Fibroblast of lung (primary cell): ENCODE measurements around the gene COL19A1. TPM values are rescaled to one million over a fixed set of nuclear protein-coding genes. Genes with fewer than 3 reads are reported as not detected.

ENCODE experiments used
- DNase-seq, 2 donors: peaks; one replicate each; pipeline versions ENCODE4 v3.0.0 to v3.0.0-alpha.2; 2010; ENCODE audit warnings: low read depth in 2 of 2
- H2AFZ ChIP-seq: 2 replicates; pipeline ENCODE4 v1.5.1; 2012; ENCODE audit warnings: low read length, control low read depth, inconsistent platforms
- H3K27ac ChIP-seq: 2 replicates; pipeline ENCODE4 v1.5.1; 2011; ENCODE audit warnings: low read length, control low read depth; ENCODE audit not compliant: insufficient read depth
- H3K27me3 ChIP-seq: 2 replicates; pipeline ENCODE4 v1.5.1; 2011; ENCODE audit warnings: mild to moderate bottlenecking, low read length; ENCODE audit not compliant: control insufficient read depth, insufficient read depth
- H3K36me3 ChIP-seq: 2 replicates; pipeline ENCODE4 v1.5.1; 2011; ENCODE audit warnings: low read length; ENCODE audit not compliant: control insufficient read depth, insufficient read depth
- H3K4me1 ChIP-seq: 2 replicates; pipeline ENCODE4 v1.5.1; 2011; ENCODE audit warnings: low read length; ENCODE audit not compliant: control insufficient read depth, insufficient read depth; ENCODE audit errors: extremely low read depth
- H3K4me2 ChIP-seq: 2 replicates; pipeline ENCODE4 v1.5.1; 2011; ENCODE audit warnings: low read length, control low read depth; ENCODE audit not compliant: insufficient read depth; ENCODE audit errors: extremely low read depth
- H3K4me3 ChIP-seq, 4 experiments: fragments of 200-600 bp in 1 of 4; sonication (generic) in 1 of 4; replicated peaks in 1 of 4; 2 replicates each; pipeline ENCODE4 v1.5.1; 2011 to 2016; ENCODE audit warnings: low read length in 4 of 4, low read depth in 3 of 4, mild to moderate bottlenecking in 3 of 4, control low read depth in 2 of 4, inconsistent platforms in 1 of 4, mixed read lengths in 1 of 4; ENCODE audit not compliant: insufficient read depth in 1 of 4; ENCODE audit errors: control extremely low read depth in 1 of 4
- H3K79me2 ChIP-seq: 2 replicates; pipeline ENCODE4 v1.5.1; 2012; ENCODE audit warnings: mild to moderate bottlenecking, low read length, inconsistent platforms; ENCODE audit not compliant: control insufficient read depth, insufficient read depth
- H3K9ac ChIP-seq: 2 replicates; pipeline ENCODE4 v1.5.1; 2011; ENCODE audit warnings: mild to moderate bottlenecking, low read length, control low read depth; ENCODE audit not compliant: insufficient read depth
- H3K9me3 ChIP-seq: 2 replicates; pipeline ENCODE4 v1.5.1; 2012; ENCODE audit warnings: low read depth, low read length; ENCODE audit not compliant: control insufficient read depth, insufficient read depth
- H4K20me1 ChIP-seq: 2 replicates; pipeline ENCODE4 v1.5.1; 2011; ENCODE audit warnings: low read length; ENCODE audit not compliant: control insufficient read depth, insufficient read depth; ENCODE audit errors: extremely low read depth
- CTCF ChIP-seq, 2 donors: IDR thresholded peaks in 1 of 2; conservative IDR thresholded peaks in 1 of 2; 1 replicate in 1 of 2; 2 replicates in 1 of 2; pipeline ENCODE4 v1.5.1; 2011 to 2012; ENCODE audit warnings: low read length in 2 of 2, control low read depth in 1 of 2, inconsistent platforms in 1 of 2, low read depth in 1 of 2, mild to moderate bottlenecking in 1 of 2
- EZH2 ChIP-seq: IDR thresholded peaks from 2 replicates; pipeline ENCODE4 v1.5.1; 2012; ENCODE audit warnings: low read length, control low read depth, mild to moderate bottlenecking; ENCODE audit errors: missing control alignments
- polyA plus RNA-seq, 2 donors: library from polyadenylated mRNA; depleted of rRNA in 1 of 2; stranded (reverse) in 1 of 2; unstranded in 1 of 2; fragments of >200 nt; gene quantifications; 2 replicates each; pipeline ENCODE4 v1.2.1, GENCODE V29; 2011 to 2012; ENCODE audit warnings: missing spikeins in 1 of 2
- total RNA-seq: library from RNA; depleted of rRNA; stranded (reverse); fragments of >200 nt; gene quantifications from 2 replicates; pipeline ENCODE4 v1.2.1, GENCODE V29; 2014

COL19A1 gene
- total and polyA plus RNA-seq, 2 donors (not counting 1 experiment from before 2014, with no cell fraction given): 0.01 TPM; not detected in 1

- TF ChIP-seq CTCF (conservative IDR thresholded peaks at IDR 0.05 in 1 of 2, IDR thresholded peaks at IDR 0.05 in 1 of 2; ENCODE audit: low read depth in 1 of 2, low read length in 2 of 2): no peak
- no peak for TF ChIP-seq EZH2
- no peak overlapping the region for H3K27ac ChIP-seq
- no peak overlapping the region for H2AFZ ChIP-seq
- H3K27me3 ChIP-seq: no peaks in the 10 kb centered on the region
- no peak for DNase-seq
- H3K4me1 ChIP-seq: no peaks in the 10 kb centered on the region
- H3K4me3 ChIP-seq: no peak overlapping the region
- no peaks in the 10 kb centered on the region for H3K9me3 ChIP-seq
- H3K79me2 ChIP-seq: no peaks in the 10 kb centered on the region
- no peak overlapping the region for H3K9ac ChIP-seq
- no peaks in the 10 kb centered on the region for H3K36me3 ChIP-seq
- H3K4me2 ChIP-seq: no peak overlapping the region
- H4K20me1 ChIP-seq: no peaks in the 10 kb centered on the region
Measured at GRCh38 chr6:69841862-69842261, 24.5 kb upstream of the COL19A1 start.

- Histone ChIP-seq H3K4me1 (no peaks in the 10 kb centered on the region), H4K20me1 (no peaks in the 10 kb centered on the region), H3K9ac (no peak overlapping the region), H3K27me3 (no peaks in the 10 kb centered on the region), H2AFZ (no peak overlapping the region), H3K4me3 (no peak overlapping the region), H3K27ac (no peak overlapping the region), H3K9me3 (no peaks in the 10 kb centered on the region), H3K4me2 (no peak overlapping the region), H3K79me2 (no peaks in the 10 kb centered on the region), H3K36me3 (no peaks in the 10 kb centered on the region)
- no peak for TF ChIP-seq CTCF (conservative IDR thresholded peaks at IDR 0.05 in 1 of 2, IDR thresholded peaks at IDR 0.05 in 1 of 2; ENCODE audit: low read depth in 1 of 2, low read length in 2 of 2)
- TF ChIP-seq EZH2: no peak
- DNase-seq: no peak
Measured at GRCh38 chr6:69843189-69843588, 23.2 kb upstream of the COL19A1 start.

GRCh38 chr6:69846312-69846711 is 20.0 kb upstream of the COL19A1 start:
- no peak overlapping the region for H3K27ac ChIP-seq
- no peaks in the 10 kb centered on the region for H3K9me3 ChIP-seq
- no peak overlapping the region for H2AFZ ChIP-seq
- no peak overlapping the region for H3K4me2 ChIP-seq
- no peaks in the 10 kb centered on the region for H4K20me1 ChIP-seq
- TF ChIP-seq EZH2: no peak
- no peak for TF ChIP-seq CTCF (conservative IDR thresholded peaks at IDR 0.05 in 1 of 2, IDR thresholded peaks at IDR 0.05 in 1 of 2; ENCODE audit: low read depth in 1 of 2, low read length in 2 of 2)
- H3K4me3 ChIP-seq: no peak overlapping the region
- no peak for DNase-seq
- H3K9ac ChIP-seq: no peak overlapping the region
- no peaks in the 10 kb centered on the region for H3K4me1 ChIP-seq
- H3K27me3 ChIP-seq: no peaks in the 10 kb centered on the region
- H3K36me3 ChIP-seq: no peaks in the 10 kb centered on the region
- no peaks in the 10 kb centered on the region for H3K79me2 ChIP-seq
